DND-41 (cell line): ENCODE data around the gene WDR86.

Source experiments
- ATAC-seq: fragments of 200-7000 bp; cut with Tn5 transposase; 3 replicates; pipeline ENCODE4 v1.9.1; 2021; ENCODE audit warnings: low read depth; ENCODE audit not compliant: insufficient read depth
- DNase-seq: peaks from one replicate; pipeline ENCODE4 v3.0.0-alpha.2; 2020
- H2AFZ ChIP-seq: 2 replicates; pipeline ENCODE4 v1.6.0; 2012; ENCODE audit warnings: low read depth, low read length
- H3K27ac ChIP-seq: 2 replicates; pipeline ENCODE4 v1.5.1; 2012; ENCODE audit warnings: low read length, inconsistent platforms
- H3K27me3 ChIP-seq: fragments of 200-600 bp; sonication (generic); 2 replicates; pipeline ENCODE4 v1.6.0; 2012; ENCODE audit warnings: low read length, mild to moderate bottlenecking, inconsistent platforms; ENCODE audit not compliant: insufficient read depth, poor library complexity
- H3K36me3 ChIP-seq: 2 replicates; pipeline ENCODE4 v1.5.1; 2012; ENCODE audit warnings: low read length, inconsistent platforms; ENCODE audit not compliant: insufficient read depth
- H3K4me1 ChIP-seq: 2 replicates; pipeline ENCODE4 v1.5.1; 2012; ENCODE audit warnings: mild to moderate bottlenecking, low read length; ENCODE audit not compliant: insufficient read depth
- H3K4me2 ChIP-seq: 2 replicates; pipeline ENCODE4 v1.6.0; 2012; ENCODE audit warnings: mild to moderate bottlenecking, moderate library complexity, low read length, inconsistent platforms; ENCODE audit not compliant: insufficient read depth
- H3K4me3 ChIP-seq, 2 experiments: fragments of 200-600 bp in 1 of 2; shearing (Covaris generic) in 1 of 2; 2 replicates each; pipeline ENCODE4 v1.5.1; 2012 to 2016; ENCODE audit warnings: inconsistent platforms in 2 of 2, low read length in 2 of 2, mild to moderate bottlenecking in 2 of 2, low read depth in 1 of 2, moderate library complexity in 1 of 2
- H3K79me2 ChIP-seq: 2 replicates; pipeline ENCODE4 v1.6.0; 2012; ENCODE audit warnings: low read length, inconsistent platforms; ENCODE audit not compliant: insufficient read depth
- H3K9ac ChIP-seq: 2 replicates; pipeline ENCODE4 v1.6.0; 2012; ENCODE audit warnings: low read depth, mild to moderate bottlenecking, inconsistent platforms, low read length, moderate library complexity
- H3K9me3 ChIP-seq: 2 replicates; pipeline ENCODE4 v1.5.1; 2012; ENCODE audit warnings: low read length, moderate library complexity, mild to moderate bottlenecking, inconsistent platforms; ENCODE audit not compliant: insufficient read depth, severe bottlenecking
- H4K20me1 ChIP-seq: 2 replicates; pipeline ENCODE4 v1.6.0; 2012; ENCODE audit warnings: low read length; ENCODE audit not compliant: insufficient read depth
- EZH2 ChIP-seq: IDR thresholded peaks from 3 replicates; pipeline ENCODE4 v1.6.1; 2012; ENCODE audit warnings: borderline replicate concordance, low read depth, mild to moderate bottlenecking, moderate library complexity, low read length, inconsistent platforms; ENCODE audit not compliant: severe bottlenecking
- TF ChIP-seq, protein P1 (sequence below): IDR thresholded peaks from 2 replicates; pipeline ENCODE4 v1.5.1; 2012; ENCODE audit warnings: borderline replicate concordance, low read length, moderate library complexity, mild to moderate bottlenecking; ENCODE audit not compliant: poor library complexity, severe bottlenecking; ENCODE audit errors: extremely low read depth

WDR86 gene, protein sequence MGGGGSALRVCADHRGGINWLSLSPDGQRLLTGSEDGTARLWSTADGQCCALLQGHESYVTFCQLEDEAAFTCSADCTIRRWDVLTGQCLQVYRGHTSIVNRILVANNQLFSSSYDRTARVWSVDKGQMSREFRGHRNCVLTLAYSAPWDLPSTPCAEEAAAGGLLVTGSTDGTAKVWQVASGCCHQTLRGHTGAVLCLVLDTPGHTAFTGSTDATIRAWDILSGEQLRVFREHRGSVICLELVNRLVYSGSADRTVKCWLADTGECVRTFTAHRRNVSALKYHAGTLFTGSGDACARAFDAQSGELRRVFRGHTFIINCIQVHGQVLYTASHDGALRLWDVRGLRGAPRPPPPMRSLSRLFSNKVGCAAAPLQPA

DNA sequence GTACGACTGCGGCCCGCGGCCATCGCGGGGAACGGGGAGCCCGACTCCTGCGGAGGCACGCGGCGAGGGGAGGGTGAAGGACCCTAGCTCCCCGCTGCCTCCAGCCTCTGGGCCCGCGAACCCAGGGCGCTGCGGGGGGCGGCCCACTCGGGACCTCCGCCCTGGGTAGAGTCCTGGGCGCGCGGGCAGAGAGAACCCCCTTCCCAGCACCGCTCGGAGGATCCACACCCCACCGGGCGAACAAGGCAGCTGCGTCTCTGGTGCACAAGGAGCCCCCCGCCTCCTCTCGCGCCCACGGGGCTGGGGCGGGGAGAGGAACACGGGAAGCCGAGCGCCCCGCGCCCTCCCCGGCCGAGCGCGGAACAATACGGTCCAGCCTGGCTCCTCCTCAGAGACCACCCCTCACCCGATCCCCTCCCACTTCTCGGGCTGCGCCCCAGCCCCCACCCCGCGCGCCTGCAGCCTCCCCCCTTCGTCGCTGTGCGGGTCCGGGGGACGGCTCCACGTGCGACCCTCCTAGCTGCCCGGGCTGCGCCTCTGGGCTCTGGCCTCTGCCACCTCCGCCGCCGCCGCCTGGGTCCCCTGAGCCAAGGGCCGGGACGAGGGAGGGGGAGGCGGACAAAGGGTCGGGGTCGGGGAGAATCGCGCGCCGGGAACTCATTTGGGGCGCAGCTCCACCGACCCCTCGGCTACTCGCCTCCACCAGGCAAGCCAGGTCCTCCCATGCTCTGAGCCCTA is at the start of gene WDR86:
Gene WDR86, minus strand, starts transcription at position 372 of the 738 bp plus-strand sequence. CDS start 449 bp downstream, outside the sequence.
- Histone ChIP-seq H3K9ac (peak within 1 kb of the TSS; percentile 87), H3K27me3 (peaks cover 7% of the 10 kb centered on the region)

DNA sequence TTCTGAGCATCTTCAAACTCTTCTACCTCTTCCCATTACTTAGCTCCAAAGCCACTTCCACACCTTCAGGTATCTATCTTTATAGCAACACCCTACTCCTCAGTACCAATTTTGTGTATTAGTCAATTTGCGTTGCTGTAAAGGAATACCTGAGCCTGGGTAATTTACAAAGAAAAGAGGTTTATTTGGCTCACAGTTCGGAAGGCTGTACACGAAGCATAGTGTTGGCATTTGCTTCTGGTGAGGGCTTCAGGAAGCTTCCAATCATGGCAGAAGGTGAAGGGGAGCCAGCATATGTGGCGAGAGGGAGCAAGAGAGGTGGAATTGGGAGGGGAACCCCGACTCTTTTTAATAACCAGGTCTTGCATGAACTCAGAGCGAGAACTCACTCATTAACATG is 47.7 kb upstream of the WDR86 start:
- H3K9ac ChIP-seq, result no peak overlapping the region
- no peak overlapping the region for H3K27ac ChIP-seq
- no peak for ATAC-seq
- H3K27me3 ChIP-seq, result no peaks in the 10 kb centered on the region
- no peak for DNase-seq
- no peaks in the 10 kb centered on the region for H3K4me1 ChIP-seq
- H3K4me3 ChIP-seq, result no peak overlapping the region
- H3K9me3 ChIP-seq, result peaks cover 5% of the 10 kb centered on the region
- no peak overlapping the region for H3K4me2 ChIP-seq
- no peak for TF ChIP-seq EZH2
- TF ChIP-seq, protein P1, sequence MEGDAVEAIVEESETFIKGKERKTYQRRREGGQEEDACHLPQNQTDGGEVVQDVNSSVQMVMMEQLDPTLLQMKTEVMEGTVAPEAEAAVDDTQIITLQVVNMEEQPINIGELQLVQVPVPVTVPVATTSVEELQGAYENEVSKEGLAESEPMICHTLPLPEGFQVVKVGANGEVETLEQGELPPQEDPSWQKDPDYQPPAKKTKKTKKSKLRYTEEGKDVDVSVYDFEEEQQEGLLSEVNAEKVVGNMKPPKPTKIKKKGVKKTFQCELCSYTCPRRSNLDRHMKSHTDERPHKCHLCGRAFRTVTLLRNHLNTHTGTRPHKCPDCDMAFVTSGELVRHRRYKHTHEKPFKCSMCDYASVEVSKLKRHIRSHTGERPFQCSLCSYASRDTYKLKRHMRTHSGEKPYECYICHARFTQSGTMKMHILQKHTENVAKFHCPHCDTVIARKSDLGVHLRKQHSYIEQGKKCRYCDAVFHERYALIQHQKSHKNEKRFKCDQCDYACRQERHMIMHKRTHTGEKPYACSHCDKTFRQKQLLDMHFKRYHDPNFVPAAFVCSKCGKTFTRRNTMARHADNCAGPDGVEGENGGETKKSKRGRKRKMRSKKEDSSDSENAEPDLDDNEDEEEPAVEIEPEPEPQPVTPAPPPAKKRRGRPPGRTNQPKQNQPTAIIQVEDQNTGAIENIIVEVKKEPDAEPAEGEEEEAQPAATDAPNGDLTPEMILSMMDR, result no peak
- H4K20me1 ChIP-seq, result no peaks in the 10 kb centered on the region
- no peak overlapping the region for H2AFZ ChIP-seq
- H3K36me3 ChIP-seq, result no peaks in the 10 kb centered on the region
- no peaks in the 10 kb centered on the region for H3K79me2 ChIP-seq

More for the DNA sequence above, at the start of gene WDR86:
- ATAC-seq, result peak; percentile 65
- TF ChIP-seq, protein P1, result peak; percentile 29
- no peak for TF ChIP-seq EZH2
- peak within 1 kb of the TSS; percentile 59; the same call in 1 of the 2 replicates for H2AFZ ChIP-seq
- peak within 1 kb of the TSS; percentile 63 for H3K4me2 ChIP-seq
- DNase-seq, result peak; percentile 61
- no peaks in the 10 kb centered on the region for H4K20me1 ChIP-seq
- peak within 1 kb of the TSS; percentile 41 to 55; a peak in 3 of 4 replicates for H3K4me3 ChIP-seq
- no peaks in the 10 kb centered on the region for H3K9me3 ChIP-seq
- peaks cover 6% of the 10 kb centered on the region; the same call in 1 of the 2 replicates for H3K36me3 ChIP-seq
- peak within 1 kb of the TSS; percentile 72 for H3K27ac ChIP-seq
- peaks cover 56% of the 10 kb centered on the region for H3K4me1 ChIP-seq
- peaks cover 31% of the 10 kb centered on the region for H3K79me2 ChIP-seq

DNA sequence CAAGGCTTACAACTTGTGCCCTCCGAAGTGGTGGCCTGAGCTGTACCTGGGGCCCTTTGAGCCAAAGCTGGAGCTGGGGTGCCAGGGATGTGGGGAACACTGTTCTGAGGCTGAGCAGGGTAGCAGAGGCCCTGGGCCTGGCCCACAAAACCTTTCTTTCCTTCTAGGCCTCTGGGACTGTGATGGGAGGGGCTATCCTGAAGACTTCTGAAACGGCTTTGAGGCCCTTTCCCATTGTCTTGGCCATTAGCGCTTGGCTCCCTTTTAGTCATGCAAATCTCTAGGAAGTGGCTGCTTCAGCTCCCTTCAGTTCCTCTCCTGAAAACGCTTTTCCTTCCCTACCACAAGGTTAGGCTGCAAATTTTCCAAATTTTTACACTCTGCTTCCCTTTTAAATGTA is 46.9 kb upstream of the WDR86 start:
- Histone ChIP-seq H3K9me3 (no peaks in the 10 kb centered on the region), H3K4me2 (no peak overlapping the region), H4K20me1 (no peaks in the 10 kb centered on the region), H3K36me3 (no peaks in the 10 kb centered on the region), H3K4me1 (no peaks in the 10 kb centered on the region), H2AFZ (no peak overlapping the region), H3K4me3 (no peak overlapping the region), H3K27ac (no peak overlapping the region), H3K27me3 (no peaks in the 10 kb centered on the region), H3K79me2 (no peaks in the 10 kb centered on the region), H3K9ac (no peak overlapping the region)
- DNase-seq (no peak), ATAC-seq (no peak)
- no peak for TF ChIP-seq EZH2
- TF ChIP-seq, protein P1, result no peak
